OCI-LY7 (cell line): ENCODE data around the gene COL25A1.

ENCODE experiments used
- EZH2phosphoT487 ChIP-seq: fragments of 200-600 bp; sonication (generic); IDR thresholded peaks from 2 replicates; pipeline ENCODE4 v1.6.1; 2018; ENCODE audit warnings: low read depth, borderline replicate concordance, mild to moderate bottlenecking, mixed run types, antibody characterized with exemption, low read length, moderate library complexity, mixed read lengths
- TF ChIP-seq, protein P1 (sequence below): fragments of 200-600 bp; sonication (generic); conservative IDR thresholded peaks from 2 replicates; pipeline ENCODE4 v1.5.1; 2014; ENCODE audit warnings: mild to moderate bottlenecking, antibody characterized with exemption, low read length, moderate library complexity, mixed read lengths

DNA sequence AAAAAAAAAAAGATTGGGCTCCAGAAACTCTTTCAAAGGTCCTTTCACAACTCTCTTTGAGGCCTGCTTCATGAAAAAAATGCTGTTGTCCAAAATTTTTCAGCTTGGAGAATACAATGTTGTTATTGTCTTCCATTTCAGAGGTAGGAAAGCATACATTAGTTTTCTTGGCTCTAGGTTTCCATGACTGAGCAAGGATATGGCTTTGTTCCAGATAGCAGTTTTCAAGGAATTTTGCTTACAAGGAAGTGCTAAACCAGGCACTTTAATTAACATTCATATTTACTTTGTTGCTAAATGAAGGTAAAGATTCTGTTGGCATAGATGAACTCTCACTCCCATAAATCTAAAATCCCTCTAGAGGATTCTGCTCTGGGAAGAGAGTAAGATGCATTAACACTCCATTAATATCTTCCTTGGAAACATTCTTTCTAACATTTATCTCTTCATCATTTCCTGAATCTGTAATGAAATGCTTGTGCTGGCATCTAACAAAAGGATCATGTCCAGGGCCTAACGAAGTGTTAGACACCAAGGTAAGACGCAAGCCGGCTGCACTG, 118.4 kb downstream of the COL25A1 start:
- TF ChIP-seq, protein P1, sequence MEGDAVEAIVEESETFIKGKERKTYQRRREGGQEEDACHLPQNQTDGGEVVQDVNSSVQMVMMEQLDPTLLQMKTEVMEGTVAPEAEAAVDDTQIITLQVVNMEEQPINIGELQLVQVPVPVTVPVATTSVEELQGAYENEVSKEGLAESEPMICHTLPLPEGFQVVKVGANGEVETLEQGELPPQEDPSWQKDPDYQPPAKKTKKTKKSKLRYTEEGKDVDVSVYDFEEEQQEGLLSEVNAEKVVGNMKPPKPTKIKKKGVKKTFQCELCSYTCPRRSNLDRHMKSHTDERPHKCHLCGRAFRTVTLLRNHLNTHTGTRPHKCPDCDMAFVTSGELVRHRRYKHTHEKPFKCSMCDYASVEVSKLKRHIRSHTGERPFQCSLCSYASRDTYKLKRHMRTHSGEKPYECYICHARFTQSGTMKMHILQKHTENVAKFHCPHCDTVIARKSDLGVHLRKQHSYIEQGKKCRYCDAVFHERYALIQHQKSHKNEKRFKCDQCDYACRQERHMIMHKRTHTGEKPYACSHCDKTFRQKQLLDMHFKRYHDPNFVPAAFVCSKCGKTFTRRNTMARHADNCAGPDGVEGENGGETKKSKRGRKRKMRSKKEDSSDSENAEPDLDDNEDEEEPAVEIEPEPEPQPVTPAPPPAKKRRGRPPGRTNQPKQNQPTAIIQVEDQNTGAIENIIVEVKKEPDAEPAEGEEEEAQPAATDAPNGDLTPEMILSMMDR = no peak
- TF ChIP-seq EZH2phosphoT487 = no peak
